Neuronal stem cell (in vitro differentiated cells): ENCODE data around the gene IGF1R.

Experiments used
- DNase-seq: peaks from one replicate; pipeline ENCODE4 v3.0.0-alpha.2; 2013; ENCODE audit warnings: low spot score
- H2AFZ ChIP-seq: one replicate; pipeline ENCODE4 v1.6.1; 2013; ENCODE audit warnings: mild to moderate bottlenecking, low read length, inconsistent platforms
- H2AK5ac ChIP-seq: 2 replicates; pipeline ENCODE4 v1.6.1; 2013; ENCODE audit warnings: low read depth, mild to moderate bottlenecking, inconsistent platforms, low read length, moderate library complexity, mixed read lengths
- H2BK120ac ChIP-seq: 2 replicates; pipeline ENCODE4 v1.6.1; 2013; ENCODE audit warnings: low read depth, mild to moderate bottlenecking, inconsistent platforms, low read length, moderate library complexity, mixed read lengths
- H2BK12ac ChIP-seq: one replicate; pipeline ENCODE4 v1.6.1; 2013; ENCODE audit warnings: low read length, inconsistent platforms
- H2BK15ac ChIP-seq: 2 replicates; pipeline ENCODE4 v1.6.1; 2013; ENCODE audit warnings: mild to moderate bottlenecking, low read length, inconsistent platforms, mixed read lengths
- H2BK5ac ChIP-seq: one replicate; pipeline ENCODE4 v1.6.1; 2013; ENCODE audit warnings: inconsistent platforms, mild to moderate bottlenecking, low read length, moderate library complexity
- H3K14ac ChIP-seq: one replicate; pipeline ENCODE4 v1.6.1; 2013; ENCODE audit warnings: low read length, inconsistent platforms
- H3K18ac ChIP-seq: 2 replicates; pipeline ENCODE4 v1.6.1; 2013; ENCODE audit warnings: low read length, inconsistent platforms
- H3K23ac ChIP-seq: 2 replicates; pipeline ENCODE4 v1.6.1; 2013; ENCODE audit warnings: low read depth, mild to moderate bottlenecking, mixed read lengths, low read length, inconsistent platforms; ENCODE audit not compliant: poor library complexity
- H3K27ac ChIP-seq: replicated peaks from 3 replicates; pipeline ENCODE4 v1.5.1; 2013; ENCODE audit warnings: low read length, inconsistent platforms
- H3K27me3 ChIP-seq, 3 experiments: 2 replicates each; pipeline ENCODE4 v1.6.1; 2013; ENCODE audit warnings: low read length in 3 of 3, mild to moderate bottlenecking in 2 of 3, inconsistent platforms in 1 of 3, low read depth in 1 of 3, mixed read lengths in 1 of 3, moderate library complexity in 1 of 3; ENCODE audit not compliant: control insufficient read depth in 3 of 3, insufficient read depth in 3 of 3
- H3K36me3 ChIP-seq, 2 donors: replicated peaks in 1 of 2; 2 replicates each; pipeline ENCODE4 v1.6.1; 2013; ENCODE audit warnings: low read length in 2 of 2; ENCODE audit not compliant: control insufficient read depth in 2 of 2, insufficient read depth in 2 of 2
- H3K4ac ChIP-seq: 2 replicates; pipeline ENCODE4 v1.6.1; 2013; ENCODE audit warnings: inconsistent platforms, mild to moderate bottlenecking, low read length, moderate library complexity
- H3K4me1 ChIP-seq, 2 donors: 1 replicate in 1 of 2; 2 replicates in 1 of 2; pipeline ENCODE4 v1.6.1; 2013; ENCODE audit warnings: low read length in 2 of 2, low read depth in 1 of 2; ENCODE audit not compliant: control insufficient read depth in 2 of 2, insufficient read depth in 1 of 2
- H3K4me2 ChIP-seq: one replicate; pipeline ENCODE4 v1.6.1; 2013; ENCODE audit warnings: mild to moderate bottlenecking, low read length, inconsistent platforms; ENCODE audit not compliant: insufficient read depth, poor library complexity, severe bottlenecking
- H3K4me3 ChIP-seq, 2 donors: 2 replicates each; pipeline ENCODE4 v1.5.1; 2013; ENCODE audit warnings: low read length in 2 of 2, mild to moderate bottlenecking in 2 of 2, inconsistent platforms in 1 of 2, moderate library complexity in 1 of 2
- H3K79me1 ChIP-seq: one replicate; pipeline ENCODE4 v1.6.1; 2013; ENCODE audit warnings: low read depth, mild to moderate bottlenecking, inconsistent platforms, low read length, moderate library complexity
- H3K9ac ChIP-seq: one replicate; pipeline ENCODE4 v1.6.1; 2013; ENCODE audit warnings: mild to moderate bottlenecking, low read depth, low read length, inconsistent platforms; ENCODE audit not compliant: poor library complexity
- H3K9me3 ChIP-seq, 2 donors: replicated peaks in 1 of 2; 2 replicates each; pipeline versions ENCODE3 to v1.6.1; 2013; ENCODE audit warnings: low read length in 2 of 2, mild to moderate bottlenecking in 2 of 2, inconsistent platforms in 1 of 2, low read depth in 1 of 2, mixed read lengths in 1 of 2, moderate library complexity in 1 of 2; ENCODE audit not compliant: control insufficient read depth in 2 of 2, insufficient read depth in 1 of 2
- H4K8ac ChIP-seq: one replicate; pipeline ENCODE4 v1.6.1; 2013; ENCODE audit warnings: low read depth, mild to moderate bottlenecking, inconsistent platforms, low read length, moderate library complexity
- H4K91ac ChIP-seq: one replicate; pipeline ENCODE4 v1.6.1; 2013; ENCODE audit warnings: low read length, low read depth, mild to moderate bottlenecking, inconsistent platforms; ENCODE audit not compliant: poor library complexity
- WGBS, 2 donors: extraction: QIAGEN DNeasy Blood & Tissue Kit; methylation state at CpG; one replicate each; pipeline ENCODE4 v1.1.7; 2013; ENCODE audit warnings: missing lambda C conversion rate in 2 of 2, mixed read lengths in 1 of 2; ENCODE audit not compliant: insufficient read length in 2 of 2, insufficient replicate concordance in 1 of 2; ENCODE audit errors: extremely low coverage in 2 of 2; 5-methylcytosine and 5-hydroxymethylcytosine counted together

Gene IGF1R

GRCh38 chr15:98660055-98660454 lies 11.7 kb downstream of the IGF1R start:
- Histone ChIP-seq H2BK120ac (no peak overlapping the region), H3K27me3 (no peaks in the 10 kb centered on the region), H2BK5ac (no peak overlapping the region), H3K36me3 (peaks cover 0 to 4% of the 10 kb centered on the region in 2 donors), H2BK15ac (no peak overlapping the region), H3K27ac (no peak overlapping the region), H3K4me2 (no peak overlapping the region), H3K9ac (no peak overlapping the region), H3K18ac (no peak overlapping the region), H3K9me3 (no peaks in the 10 kb centered on the region), H2BK12ac (no peak overlapping the region), H3K23ac (no peak overlapping the region), H3K4me1 (peaks cover 7 to 29% of the 10 kb centered on the region in 2 donors), H4K8ac (no peak overlapping the region), H2AK5ac (no peak overlapping the region), H3K4ac (no peak overlapping the region), H4K91ac (no peak overlapping the region), H3K4me3 (no peak overlapping the region), H2AFZ (no peak overlapping the region), H3K14ac (no peak overlapping the region), H3K79me1 (peaks cover 16% of the 10 kb centered on the region)
- no CpG with 5 or more reads among the region's 3 CpGs for WGBS, 2 donors
- DNase-seq: no peak

GRCh38 chr15:98663045-98663444 lies 14.7 kb downstream of the IGF1R start:
- H2BK12ac ChIP-seq: no peak overlapping the region
- H3K79me1 ChIP-seq: peaks cover 17% of the 10 kb centered on the region
- no peak overlapping the region for H2AFZ ChIP-seq
- no peak overlapping the region for H3K14ac ChIP-seq
- H2BK120ac ChIP-seq: no peak overlapping the region
- no peak overlapping the region for H4K91ac ChIP-seq
- no peak overlapping the region for H2BK15ac ChIP-seq
- peak overlapping the region; percentile 44 for H3K23ac ChIP-seq
- H2AK5ac ChIP-seq: peak overlapping the region; percentile 11
- H3K4ac ChIP-seq: no peak overlapping the region
- peaks cover 17 to 21% of the 10 kb centered on the region in 2 donors for H3K4me1 ChIP-seq
- no peak overlapping the region for H3K4me3 ChIP-seq
- no peak overlapping the region for H3K27ac ChIP-seq
- H3K9ac ChIP-seq: no peak overlapping the region
- peaks cover 2 to 19% of the 10 kb centered on the region in 2 donors for H3K36me3 ChIP-seq
- no peak for DNase-seq
- no CpG with 5 or more reads among the region's 6 CpGs for WGBS, 2 donors
- H3K9me3 ChIP-seq: peaks cover 0 to 6% of the 10 kb centered on the region in 2 donors
- no peak overlapping the region for H4K8ac ChIP-seq
- no peaks in the 10 kb centered on the region for H3K27me3 ChIP-seq
- H2BK5ac ChIP-seq: no peak overlapping the region
- H3K18ac ChIP-seq: peak overlapping the region; percentile 74
- no peak overlapping the region for H3K4me2 ChIP-seq

- H2BK12ac ChIP-seq: no peak overlapping the region
- peaks cover 2 to 19% of the 10 kb centered on the region in 2 donors for H3K36me3 ChIP-seq
- no peak for DNase-seq
- no peak overlapping the region for H3K9ac ChIP-seq
- no peak overlapping the region for H3K4me2 ChIP-seq
- H3K27me3 ChIP-seq: no peaks in the 10 kb centered on the region
- no peak overlapping the region for H2BK5ac ChIP-seq
- no peak overlapping the region for H3K23ac ChIP-seq
- no peak overlapping the region for H2AFZ ChIP-seq
- no peak overlapping the region for H2AK5ac ChIP-seq
- H3K4me3 ChIP-seq: no peak overlapping the region
- H2BK15ac ChIP-seq: no peak overlapping the region
- H4K8ac ChIP-seq: no peak overlapping the region
- peaks cover 17% of the 10 kb centered on the region for H3K79me1 ChIP-seq
- H3K4me1 ChIP-seq: peaks cover 21 to 26% of the 10 kb centered on the region in 2 donors
- no peak overlapping the region for H3K27ac ChIP-seq
- no CpG with 5 or more reads among the region's 8 CpGs for WGBS, 2 donors
- H3K4ac ChIP-seq: no peak overlapping the region
- H4K91ac ChIP-seq: no peak overlapping the region
- no peak overlapping the region for H3K18ac ChIP-seq
- H2BK120ac ChIP-seq: no peak overlapping the region
- H3K14ac ChIP-seq: no peak overlapping the region
- H3K9me3 ChIP-seq: peaks cover 0 to 6% of the 10 kb centered on the region in 2 donors
These were observed 15.3 kb downstream of the IGF1R start for GRCh38 chr15:98663606-98664005.

GRCh38 chr15:98666441-98666840 lies 18.1 kb downstream of the IGF1R start:
- Histone ChIP-seq H2BK15ac (no peak overlapping the region), H4K8ac (no peak overlapping the region), H2BK120ac (no peak overlapping the region), H3K27me3 (no peaks in the 10 kb centered on the region), H3K14ac (no peak overlapping the region), H2AFZ (no peak overlapping the region), H2BK5ac (no peak overlapping the region), H3K18ac (no peak overlapping the region), H3K9ac (no peak overlapping the region), H2BK12ac (no peak overlapping the region), H3K4me2 (no peak overlapping the region), H3K4me1 (peaks cover 31 to 39% of the 10 kb centered on the region in 2 donors), H3K79me1 (peaks cover 17% of the 10 kb centered on the region), H3K27ac (no peak overlapping the region), H3K9me3 (peaks cover 0 to 6% of the 10 kb centered on the region in 2 donors), H2AK5ac (no peak overlapping the region), H3K4me3 (no peak overlapping the region), H4K91ac (no peak overlapping the region), H3K36me3 (peaks cover 2 to 29% of the 10 kb centered on the region in 2 donors), H3K4ac (no peak overlapping the region), H3K23ac (no peak overlapping the region)
- DNase-seq: no peak
- no CpG with 5 or more reads among the region's 6 CpGs for WGBS, 2 donors
